Liver (tissue), 9 donors: ENCODE results near the gene CD200R1. TPM values are rescaled to one million over a fixed set of nuclear protein-coding genes. Genes with fewer than 3 reads are reported as not detected.

Source experiments
- DNase-seq: peaks from one replicate; pipeline ENCODE4 v3.0.0-alpha.2; 2017; ENCODE audit warnings: low spot score
- H3K27ac ChIP-seq, 2 donors: one replicate each; pipeline ENCODE4 v1.7.0; 2013; ENCODE audit warnings: inconsistent platforms in 2 of 2, low read length in 2 of 2, control low read depth in 1 of 2, low read depth in 1 of 2, mild to moderate bottlenecking in 1 of 2
- H3K27me3 ChIP-seq, 4 donors: one replicate each; pipeline versions ENCODE4 v1.6.1 to v1.7.0; 2013; ENCODE audit warnings: low read length in 3 of 4, inconsistent platforms in 1 of 4, mild to moderate bottlenecking in 1 of 4, moderate library complexity in 1 of 4; ENCODE audit not compliant: control insufficient read depth in 4 of 4, insufficient read depth in 4 of 4
- H3K36me3 ChIP-seq, 4 donors: one replicate each; pipeline versions ENCODE4 v1.6.1 to v1.7.0; 2013; ENCODE audit warnings: low read length in 3 of 4, mild to moderate bottlenecking in 3 of 4, low read depth in 1 of 4, moderate library complexity in 1 of 4; ENCODE audit not compliant: control insufficient read depth in 4 of 4, insufficient read depth in 3 of 4
- H3K4me1 ChIP-seq, 4 donors: one replicate each; pipeline versions ENCODE4 v1.6.1 to v1.7.0; 2013; ENCODE audit warnings: low read length in 3 of 4, mild to moderate bottlenecking in 3 of 4, moderate library complexity in 1 of 4; ENCODE audit not compliant: control insufficient read depth in 4 of 4, insufficient read depth in 4 of 4
- H3K4me3 ChIP-seq, 3 donors: one replicate each; pipeline versions ENCODE4 v1.6.1 to v1.7.0; 2013; ENCODE audit warnings: low read length in 3 of 3, control low read depth in 1 of 3, low read depth in 1 of 3, mild to moderate bottlenecking in 1 of 3
- H3K9ac ChIP-seq, 2 donors: one replicate each; pipeline ENCODE4 v1.7.0; 2013; ENCODE audit warnings: low read length in 2 of 2, mild to moderate bottlenecking in 2 of 2, moderate library complexity in 2 of 2, control low read depth in 1 of 2, low read depth in 1 of 2
- H3K9me3 ChIP-seq, 4 donors: one replicate each; pipeline versions ENCODE4 v1.6.1 to v1.7.0; 2013; ENCODE audit warnings: low read length in 3 of 4; ENCODE audit not compliant: control insufficient read depth in 4 of 4
- NR2F2 ChIP-seq: IDR thresholded peaks from 2 replicates; pipeline ENCODE4 v1.6.1; 2016; ENCODE audit warnings: antibody characterized with exemption
- WGBS: extraction: QIAGEN DNeasy Blood & Tissue Kit; methylation state at CpG from one replicate; pipeline ENCODE4 v1.1.7; 2013; 5-methylcytosine and 5-hydroxymethylcytosine counted together
- polyA plus RNA-seq, 2 donors: library from polyadenylated mRNA; stranded (reverse) in 1 of 2; unstranded in 1 of 2; fragments of 200-250 nt in 1 of 2; fragments of >200 nt in 1 of 2; fragmentation: Nextera tagmentation in 1 of 2; extraction: Ambion mirVana in 1 of 2; gene quantifications; one replicate each; pipeline versions ENCODE4 v1.2.1 to v1.2.3, GENCODE V29; 2013 to 2015
- total RNA-seq, 2 donors: library from RNA; depleted of rRNA; stranded (reverse); fragments of >200 nt; gene quantifications; one replicate each; pipeline ENCODE4 v1.2.3, GENCODE V29; 2014
- TF ChIP-seq, protein P1 (sequence below): IDR thresholded peaks from 2 replicates; pipeline ENCODE4 v1.6.1; 2016; ENCODE audit warnings: antibody characterized with exemption, mild to moderate bottlenecking
- donor health status: healthy.
- donor health status: healthy.
- donor health status: healthy.
- donor health status: healthy.
- donor health status: healthy.

CD200R1 gene
- total and polyA plus RNA-seq, 4 donors: 0.40 to 5.4 (median 1.00) TPM

GRCh38 chr3:112871735-112872134 is 103.2 kb downstream of the CD200R1 start:
- Histone ChIP-seq H3K9ac (no peak overlapping the region), H3K4me3 (no peak overlapping the region), H3K36me3 (no peaks in the 10 kb centered on the region), H3K27me3 (no peaks in the 10 kb centered on the region), H3K9me3 (peaks cover 0 to 3% (median 0%) of the 10 kb centered on the region in 4 donors), H3K27ac (no peak overlapping the region), H3K4me1 (no peaks in the 10 kb centered on the region)
- DNase-seq: no peak
- TF ChIP-seq, protein P1, sequence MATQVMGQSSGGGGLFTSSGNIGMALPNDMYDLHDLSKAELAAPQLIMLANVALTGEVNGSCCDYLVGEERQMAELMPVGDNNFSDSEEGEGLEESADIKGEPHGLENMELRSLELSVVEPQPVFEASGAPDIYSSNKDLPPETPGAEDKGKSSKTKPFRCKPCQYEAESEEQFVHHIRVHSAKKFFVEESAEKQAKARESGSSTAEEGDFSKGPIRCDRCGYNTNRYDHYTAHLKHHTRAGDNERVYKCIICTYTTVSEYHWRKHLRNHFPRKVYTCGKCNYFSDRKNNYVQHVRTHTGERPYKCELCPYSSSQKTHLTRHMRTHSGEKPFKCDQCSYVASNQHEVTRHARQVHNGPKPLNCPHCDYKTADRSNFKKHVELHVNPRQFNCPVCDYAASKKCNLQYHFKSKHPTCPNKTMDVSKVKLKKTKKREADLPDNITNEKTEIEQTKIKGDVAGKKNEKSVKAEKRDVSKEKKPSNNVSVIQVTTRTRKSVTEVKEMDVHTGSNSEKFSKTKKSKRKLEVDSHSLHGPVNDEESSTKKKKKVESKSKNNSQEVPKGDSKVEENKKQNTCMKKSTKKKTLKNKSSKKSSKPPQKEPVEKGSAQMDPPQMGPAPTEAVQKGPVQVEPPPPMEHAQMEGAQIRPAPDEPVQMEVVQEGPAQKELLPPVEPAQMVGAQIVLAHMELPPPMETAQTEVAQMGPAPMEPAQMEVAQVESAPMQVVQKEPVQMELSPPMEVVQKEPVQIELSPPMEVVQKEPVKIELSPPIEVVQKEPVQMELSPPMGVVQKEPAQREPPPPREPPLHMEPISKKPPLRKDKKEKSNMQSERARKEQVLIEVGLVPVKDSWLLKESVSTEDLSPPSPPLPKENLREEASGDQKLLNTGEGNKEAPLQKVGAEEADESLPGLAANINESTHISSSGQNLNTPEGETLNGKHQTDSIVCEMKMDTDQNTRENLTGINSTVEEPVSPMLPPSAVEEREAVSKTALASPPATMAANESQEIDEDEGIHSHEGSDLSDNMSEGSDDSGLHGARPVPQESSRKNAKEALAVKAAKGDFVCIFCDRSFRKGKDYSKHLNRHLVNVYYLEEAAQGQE: no peak
- no peak for TF ChIP-seq NR2F2
- 82% methylated on average over 3 of the region's 3 CpGs for WGBS

Other genes starting within 250 kb of the CD200R1 start
- not detected for gene CD200R1L, start 128.2 kb downstream of the CD200R1 start, total RNA-seq
- not detected for gene CD200R1L, start 128.2 kb downstream of the CD200R1 start, polyA plus RNA-seq
- gene GTPBP8, start 15.9 kb upstream of the CD200R1 start, total RNA-seq: 10 to 100 TPM; 10.1 to 17.6 TPM
- gene GTPBP8, start 15.9 kb upstream of the CD200R1 start, polyA plus RNA-seq: 1 to 10 TPM; 7.4 to 8.4 TPM
- 1 to 10 TPM in 1 of 2 donors, under 1 TPM in 1; 0.65 to 1.5 TPM for gene BOC, start 236.5 kb upstream of the CD200R1 start, total RNA-seq
- gene BOC, start 236.5 kb upstream of the CD200R1 start, polyA plus RNA-seq: under 1 TPM in 1 of 2 donors, not detected in 1; 0.31 TPM